IPS-18a (cell line): ENCODE measurements around the gene C1QTNF3.

Experiments used
- H3K27ac ChIP-seq: one replicate; pipeline ENCODE4 v1.5.1; 2013; ENCODE audit warnings: low read length
- H3K27me3 ChIP-seq: one replicate; pipeline ENCODE4 v1.6.1; 2013; ENCODE audit warnings: mild to moderate bottlenecking, low read length; ENCODE audit not compliant: control insufficient read depth, insufficient read depth
- H3K36me3 ChIP-seq: one replicate; pipeline ENCODE4 v1.6.1; 2013; ENCODE audit warnings: low read depth, low read length; ENCODE audit not compliant: control insufficient read depth
- H3K4me1 ChIP-seq: one replicate; pipeline ENCODE4 v1.6.1; 2013; ENCODE audit warnings: low read depth, low read length; ENCODE audit not compliant: control insufficient read depth
- H3K4me3 ChIP-seq: one replicate; pipeline ENCODE4 v1.5.1; 2013; ENCODE audit warnings: low read length
- H3K9ac ChIP-seq: one replicate; pipeline ENCODE4 v1.6.1; 2013; ENCODE audit warnings: mild to moderate bottlenecking, low read length, moderate library complexity
- H3K9me3 ChIP-seq: one replicate; pipeline ENCODE4 v1.6.1; 2013; ENCODE audit warnings: low read depth, low read length; ENCODE audit not compliant: control insufficient read depth

The C1QTNF3 gene

DNA sequence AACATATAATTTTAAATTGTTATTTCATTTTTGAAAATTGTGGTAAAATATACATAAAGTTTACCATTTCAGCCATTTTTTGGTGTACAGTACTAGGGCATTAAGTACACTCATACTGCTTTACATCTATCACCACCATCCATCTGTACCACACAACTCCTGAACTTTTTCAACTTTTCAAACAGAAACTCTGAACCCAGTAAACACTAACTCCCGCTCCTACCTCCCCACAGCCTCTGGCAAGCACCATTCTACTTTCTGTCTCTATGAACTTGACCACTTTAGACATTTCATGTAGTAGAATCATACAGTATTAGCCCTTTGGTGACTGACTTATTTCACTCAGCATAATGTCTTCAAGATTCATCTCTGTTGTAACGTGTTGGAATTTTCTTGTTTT lies 50.1 kb downstream of the C1QTNF3 start:
- no peak overlapping the region for H3K9ac ChIP-seq
- no peaks in the 10 kb centered on the region for H3K4me1 ChIP-seq
- H3K4me3 ChIP-seq: no peak overlapping the region
- no peaks in the 10 kb centered on the region for H3K9me3 ChIP-seq
- H3K36me3 ChIP-seq: peaks cover 10% of the 10 kb centered on the region
- H3K27ac ChIP-seq: no peak overlapping the region
- H3K27me3 ChIP-seq: no peaks in the 10 kb centered on the region

DNA sequence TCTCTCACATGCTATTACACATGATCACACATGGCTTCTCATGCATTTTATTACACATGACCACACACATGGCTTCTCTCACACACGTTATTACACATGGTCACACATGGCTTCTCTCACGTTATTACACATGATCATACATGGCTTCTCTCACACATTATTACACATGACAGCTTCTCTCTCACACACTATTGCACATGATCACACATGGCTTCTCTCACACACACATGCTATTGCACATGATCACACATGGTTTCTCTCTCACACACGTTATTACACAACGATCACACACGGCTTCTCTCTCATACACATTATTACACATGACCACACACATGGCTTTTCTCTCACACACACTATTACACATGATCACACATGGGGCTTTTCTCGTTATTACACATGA lies 57.6 kb downstream of the C1QTNF3 start:
- no peak overlapping the region for H3K27ac ChIP-seq
- H3K9ac ChIP-seq: no peak overlapping the region
- H3K4me1 ChIP-seq: no peaks in the 10 kb centered on the region
- H3K4me3 ChIP-seq: no peak overlapping the region
- H3K36me3 ChIP-seq: peaks cover 10% of the 10 kb centered on the region
- no peaks in the 10 kb centered on the region for H3K9me3 ChIP-seq
- no peaks in the 10 kb centered on the region for H3K27me3 ChIP-seq

DNA sequence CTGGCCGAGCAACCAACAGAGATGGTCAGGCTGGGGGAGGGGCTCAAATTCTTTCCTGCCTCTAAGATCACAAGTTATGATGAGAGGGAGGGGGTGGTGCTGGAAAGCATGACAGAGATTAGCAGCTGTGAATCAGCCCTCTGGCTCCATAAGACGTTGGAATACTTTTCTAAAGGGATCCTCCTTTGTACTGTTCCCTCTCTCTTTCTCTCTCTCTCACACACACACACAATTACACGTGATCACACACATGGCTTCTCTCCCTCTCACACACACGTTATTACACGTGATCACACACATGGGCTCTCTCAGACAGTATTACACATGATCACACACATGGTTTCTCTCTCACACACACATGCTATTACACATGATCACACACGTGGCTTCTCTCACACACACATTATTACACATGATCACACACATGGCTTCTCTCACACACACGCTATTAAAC lies 58.3 kb downstream of the C1QTNF3 start, which contains the start of gene SLC45A2:
SLC45A2 (minus strand) TSS at position 23 of the 454 bp plus-strand sequence. CDS start 110 bp downstream, outside the sequence.
- Histone ChIP-seq H3K9ac (no peak within 1 kb of the TSS), H3K27ac (no peak within 1 kb of the TSS), H3K36me3 (peaks cover 10% of the 10 kb centered on the region), H3K4me1 (no peaks in the 10 kb centered on the region), H3K4me3 (no peak within 1 kb of the TSS), H3K27me3 (no peaks in the 10 kb centered on the region), H3K9me3 (no peaks in the 10 kb centered on the region)

DNA sequence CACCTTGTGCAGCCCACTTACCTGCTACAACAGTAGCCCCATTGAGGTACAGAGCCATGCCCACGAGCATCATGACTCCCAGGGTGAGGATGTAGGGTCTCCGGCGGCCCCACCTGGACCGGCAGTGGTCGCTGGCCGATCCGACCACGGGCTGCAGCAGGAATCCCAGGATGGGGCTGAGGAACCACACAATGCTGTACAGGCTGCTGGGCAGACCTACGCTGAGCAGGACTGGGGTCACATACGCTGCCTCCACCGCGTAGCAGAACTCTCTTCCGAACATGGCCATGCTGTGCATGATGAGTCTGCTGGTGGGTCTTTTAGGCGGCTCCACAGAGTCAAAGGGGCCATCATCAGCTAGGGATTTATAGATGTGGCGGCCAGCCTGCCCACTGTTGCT lies 58.8 kb downstream of the C1QTNF3 start:
- H3K4me1 ChIP-seq: peaks cover 4% of the 10 kb centered on the region
- H3K9me3 ChIP-seq: no peaks in the 10 kb centered on the region
- no peak overlapping the region for H3K4me3 ChIP-seq
- H3K27ac ChIP-seq: no peak overlapping the region
- peaks cover 9% of the 10 kb centered on the region for H3K36me3 ChIP-seq
- no peaks in the 10 kb centered on the region for H3K27me3 ChIP-seq
- H3K9ac ChIP-seq: no peak overlapping the region

DNA sequence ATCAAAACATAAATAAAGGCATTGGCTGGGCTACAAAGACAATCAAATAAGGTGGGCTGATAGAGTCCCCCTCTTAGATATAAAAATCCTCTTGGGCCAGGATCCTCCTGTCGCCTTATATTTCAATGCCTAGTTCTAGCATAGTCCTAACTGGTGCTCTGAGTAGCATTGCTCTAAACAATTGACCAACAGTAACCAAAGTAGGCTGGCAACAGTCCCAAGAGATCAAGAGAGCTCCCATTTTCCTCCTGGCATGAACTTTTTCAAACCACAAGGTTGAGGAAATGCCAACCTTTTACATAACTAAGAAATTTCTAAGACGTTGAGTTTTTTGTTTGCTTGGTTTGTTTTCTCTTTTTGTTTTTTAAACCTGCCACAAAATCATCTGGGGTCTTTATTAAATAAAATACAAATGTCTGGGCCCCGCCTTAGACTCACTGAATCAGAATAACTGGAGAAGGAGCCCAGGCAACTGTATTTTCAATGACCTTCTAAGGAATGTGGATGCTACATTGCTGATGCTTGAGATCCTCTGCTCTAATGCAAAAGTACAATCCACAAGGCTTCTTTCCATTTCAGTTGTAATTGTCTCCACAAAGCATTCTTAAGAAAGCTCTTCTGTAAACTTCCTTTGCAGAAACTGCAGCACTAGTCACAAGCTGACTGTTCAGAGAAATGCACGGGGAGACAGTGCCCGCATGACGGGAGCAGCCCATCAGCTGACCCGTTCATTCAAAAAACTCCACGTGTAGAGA lies 61.4 kb downstream of the C1QTNF3 start:
- no peaks in the 10 kb centered on the region for H3K36me3 ChIP-seq
- H3K27me3 ChIP-seq: no peaks in the 10 kb centered on the region
- peaks cover 19% of the 10 kb centered on the region for H3K4me1 ChIP-seq
- no peak overlapping the region for H3K4me3 ChIP-seq
- H3K9me3 ChIP-seq: no peaks in the 10 kb centered on the region
- H3K27ac ChIP-seq: no peak overlapping the region
- no peak overlapping the region for H3K9ac ChIP-seq

DNA sequence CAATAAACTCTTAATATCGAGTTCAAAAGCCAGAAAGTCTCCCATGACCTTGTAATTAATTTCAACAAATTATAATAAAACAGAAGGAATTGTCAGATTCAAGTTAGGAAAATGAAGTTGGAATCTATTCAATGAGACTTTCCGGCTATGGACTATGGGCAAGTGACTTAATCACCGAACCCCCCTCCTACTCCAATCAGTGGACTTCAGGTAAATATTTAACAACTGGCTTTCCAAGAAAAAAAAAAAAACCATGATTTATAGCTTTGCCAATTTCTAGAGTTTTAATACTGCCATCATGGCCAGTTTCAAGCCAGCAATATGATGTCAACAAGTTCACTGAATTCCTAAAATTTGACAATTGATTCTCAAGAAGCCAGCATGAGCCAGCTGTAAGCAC lies 63.0 kb downstream of the C1QTNF3 start:
- no peaks in the 10 kb centered on the region for H3K9me3 ChIP-seq
- no peaks in the 10 kb centered on the region for H3K27me3 ChIP-seq
- H3K27ac ChIP-seq: no peak overlapping the region
- H3K36me3 ChIP-seq: no peaks in the 10 kb centered on the region
- no peak overlapping the region for H3K9ac ChIP-seq
- no peak overlapping the region for H3K4me3 ChIP-seq
- peaks cover 19% of the 10 kb centered on the region for H3K4me1 ChIP-seq

DNA sequence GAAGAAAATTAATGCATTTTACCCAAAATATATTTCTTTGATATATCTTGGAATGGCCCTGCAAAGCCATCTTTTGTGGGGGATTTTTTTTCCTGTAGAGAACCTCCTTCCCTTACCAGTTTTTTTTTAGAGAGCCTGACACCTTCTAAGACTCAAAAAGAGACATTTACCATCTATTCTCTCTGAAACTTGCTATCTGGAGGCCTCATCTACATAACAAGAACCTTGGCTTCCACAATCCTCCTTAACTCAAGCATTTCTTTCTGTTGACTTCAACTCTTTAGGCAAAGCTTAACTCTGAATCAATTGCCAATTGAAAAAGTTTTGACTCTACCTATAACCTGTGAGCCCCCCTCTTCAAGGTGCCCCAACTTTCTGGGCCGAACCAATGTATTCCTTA lies 64.7 kb downstream of the C1QTNF3 start:
- Histone ChIP-seq H3K9ac (no peak overlapping the region), H3K36me3 (no peaks in the 10 kb centered on the region), H3K27me3 (no peaks in the 10 kb centered on the region), H3K27ac (no peak overlapping the region), H3K4me3 (peak overlapping the region; percentile 6), H3K9me3 (no peaks in the 10 kb centered on the region), H3K4me1 (peaks cover 19% of the 10 kb centered on the region)

DNA sequence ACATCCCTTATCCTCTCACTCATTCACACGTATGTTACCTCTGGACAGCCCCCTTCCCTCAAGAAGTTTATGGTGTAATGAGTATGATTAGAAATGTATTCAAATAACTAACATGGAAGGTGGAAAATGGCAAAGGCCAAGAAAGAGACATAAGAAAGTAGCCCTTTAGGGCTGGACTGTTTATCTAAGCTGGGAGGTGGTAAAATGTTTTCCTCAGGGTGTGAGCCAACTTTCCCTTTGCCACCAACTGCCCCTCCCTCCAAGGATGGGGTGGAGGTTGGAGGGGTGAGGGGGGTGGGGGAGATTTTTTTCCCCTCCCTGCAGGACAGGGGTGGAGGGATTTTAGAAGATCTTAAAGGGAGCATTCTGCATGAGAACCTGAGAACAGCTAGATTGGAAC lies 66.7 kb downstream of the C1QTNF3 start:
- no peaks in the 10 kb centered on the region for H3K36me3 ChIP-seq
- H3K4me1 ChIP-seq: peaks cover 19% of the 10 kb centered on the region
- no peaks in the 10 kb centered on the region for H3K9me3 ChIP-seq
- no peak overlapping the region for H3K27ac ChIP-seq
- no peak overlapping the region for H3K9ac ChIP-seq
- H3K27me3 ChIP-seq: no peaks in the 10 kb centered on the region
- no peak overlapping the region for H3K4me3 ChIP-seq

DNA sequence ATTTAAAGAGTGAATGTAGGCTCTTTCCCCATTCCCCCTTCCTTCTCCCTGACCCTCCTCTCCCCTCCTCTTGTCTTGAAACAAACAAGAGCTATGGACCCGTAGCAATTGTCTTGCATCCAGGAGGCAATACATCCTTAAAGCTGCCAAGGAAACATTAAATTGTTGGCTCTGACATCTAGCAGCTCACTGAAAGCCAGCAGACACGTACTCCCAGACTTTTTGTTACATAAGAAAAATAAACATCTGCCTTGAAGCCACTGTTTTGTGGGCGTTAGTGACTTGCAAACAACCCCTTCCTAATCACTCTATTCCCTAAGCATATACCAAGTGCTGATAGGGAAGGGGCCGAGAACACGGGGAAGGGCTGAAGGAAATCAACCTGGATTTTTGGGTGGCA lies 67.2 kb downstream of the C1QTNF3 start:
- Histone ChIP-seq H3K4me1 (peaks cover 19% of the 10 kb centered on the region), H3K36me3 (no peaks in the 10 kb centered on the region), H3K27ac (no peak overlapping the region), H3K4me3 (no peak overlapping the region), H3K27me3 (no peaks in the 10 kb centered on the region), H3K9me3 (no peaks in the 10 kb centered on the region), H3K9ac (no peak overlapping the region)

DNA sequence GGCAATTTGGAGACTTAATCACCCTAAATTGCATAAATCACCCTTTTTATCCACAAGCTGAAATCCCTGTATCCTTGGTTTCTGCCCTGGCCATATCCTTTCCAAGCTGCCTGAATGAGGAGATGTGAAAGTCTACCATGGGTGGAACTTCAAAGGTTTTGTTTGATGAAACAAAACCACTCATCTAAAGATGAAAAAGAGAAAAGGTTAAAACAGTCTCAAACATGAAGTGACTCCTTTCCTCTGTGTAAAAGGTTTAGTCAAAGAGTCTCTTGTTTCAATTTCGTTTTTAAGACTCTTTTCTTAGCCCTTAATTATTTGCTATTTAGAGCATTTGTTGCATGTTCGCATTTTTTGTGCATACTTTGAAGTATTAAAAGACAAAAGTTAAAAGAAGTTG lies 69.7 kb downstream of the C1QTNF3 start:
- Histone ChIP-seq H3K9me3 (no peaks in the 10 kb centered on the region), H3K27ac (no peak overlapping the region), H3K36me3 (no peaks in the 10 kb centered on the region), H3K4me1 (peaks cover 11% of the 10 kb centered on the region), H3K27me3 (no peaks in the 10 kb centered on the region), H3K9ac (no peak overlapping the region), H3K4me3 (no peak overlapping the region)

DNA sequence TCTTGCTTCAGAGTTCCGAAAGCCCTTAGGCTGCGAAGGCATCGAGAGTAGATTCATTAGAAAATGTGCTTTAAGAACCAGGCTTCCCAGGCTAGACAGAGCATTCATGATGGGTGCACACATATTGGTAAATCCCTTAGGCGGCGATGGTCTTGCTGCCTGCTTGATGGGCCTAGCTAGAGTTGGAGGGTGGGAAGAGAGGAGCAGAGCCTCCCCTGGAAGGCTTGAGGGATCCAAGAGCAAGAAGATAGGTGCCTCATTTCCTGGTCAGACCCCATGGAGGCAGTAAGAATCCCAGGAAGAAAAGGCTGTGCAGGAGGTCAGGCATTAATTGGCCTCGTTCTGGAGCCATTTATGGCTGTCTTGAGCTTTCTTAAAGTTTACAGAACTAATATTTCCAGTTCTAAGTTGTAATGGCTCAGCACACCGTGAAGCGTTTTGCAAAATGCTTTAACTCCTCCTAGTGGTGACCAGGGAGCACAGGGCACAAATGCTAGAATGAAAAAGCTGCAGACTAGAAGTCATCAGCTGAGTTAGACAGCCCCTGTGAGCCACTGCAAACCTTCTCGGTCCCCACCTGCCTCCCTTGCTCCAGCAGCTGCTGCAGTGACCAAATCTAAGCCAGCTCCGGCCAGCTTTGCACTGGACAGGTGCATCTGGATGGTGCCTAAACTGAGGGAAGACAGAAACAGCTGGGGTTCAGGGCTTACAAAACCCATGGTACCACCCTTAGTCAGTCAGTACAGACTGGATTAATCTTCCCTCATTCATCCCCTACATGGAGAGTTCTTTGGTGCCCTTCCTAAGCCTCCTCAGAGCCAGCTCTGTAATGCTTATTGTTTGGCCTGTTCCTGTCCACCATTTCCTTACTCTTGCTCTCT lies 73.2 kb downstream of the C1QTNF3 start:
- no peak overlapping the region for H3K9ac ChIP-seq

More for the DNA sequence above, 73.2 kb downstream of the C1QTNF3 start:
- Histone ChIP-seq H3K27me3 (no peaks in the 10 kb centered on the region), H3K36me3 (no peaks in the 10 kb centered on the region), H3K4me1 (no peaks in the 10 kb centered on the region), H3K27ac (no peak overlapping the region), H3K4me3 (no peak overlapping the region), H3K9me3 (no peaks in the 10 kb centered on the region)
